ENCODE data around the gene FBXL15.

GRCh38 chr10:102375867-102376266, 44.8 kb upstream of the FBXL15 start:
- TF ChIP-seq CTCF (IDR thresholded peaks at IDR 0.05) (no peak), POLR2A (IDR thresholded peaks at IDR 0.05) (no peak)

Data from thyroid gland (tissue), 4 donors.